HG02571 (cell line): Measurements from ENCODE around the gene RAD18.

Experiments used
- ATAC-seq: cut with Tn5 transposase; IDR thresholded peaks from one replicate; pipeline ENCODE4 v1.9.1; 2021; ENCODE audit warnings: mild to moderate bottlenecking, moderate library complexity; ENCODE audit not compliant: unreplicated experiment

RAD18 gene

GRCh38 chr3:8868996-8869395 lies 94.3 kb downstream of the RAD18 start:
- no peak for ATAC-seq

- no peak for ATAC-seq
Measured at GRCh38 chr3:8867646-8868045, 95.6 kb downstream of the RAD18 start.

GRCh38 chr3:8865697-8866096 lies 97.6 kb downstream of the RAD18 start:
- ATAC-seq = no peak

GRCh38 chr3:8864402-8865350 lies 98.6 kb downstream of the RAD18 start:
- ATAC-seq = no peak

GRCh38 chr3:8863891-8864290 lies 99.4 kb downstream of the RAD18 start:
- ATAC-seq = no peak

GRCh38 chr3:8857720-8858367 lies 105.4 kb downstream of the RAD18 start:
- no peak for ATAC-seq

GRCh38 chr3:8856721-8857120 lies 106.6 kb downstream of the RAD18 start:
- no peak for ATAC-seq

GRCh38 chr3:8856071-8856470 lies 107.2 kb downstream of the RAD18 start:
- ATAC-seq = no peak

GRCh38 chr3:8854656-8855055 lies 108.6 kb downstream of the RAD18 start:
- ATAC-seq = no peak

GRCh38 chr3:8853081-8853480 lies 110.2 kb downstream of the RAD18 start:
- no peak for ATAC-seq

- no peak for ATAC-seq
Measured at GRCh38 chr3:8852511-8852910, 110.8 kb downstream of the RAD18 start.

- ATAC-seq = no peak
Measured at GRCh38 chr3:8851703-8852102, 111.6 kb downstream of the RAD18 start.

- no peak for ATAC-seq
Measured at GRCh38 chr3:8848696-8849131, 114.6 kb downstream of the RAD18 start.

- no peak for ATAC-seq
Measured at GRCh38 chr3:8847317-8847716, 116.0 kb downstream of the RAD18 start.

- ATAC-seq = no peak
Measured at GRCh38 chr3:8846176-8846575, 117.1 kb downstream of the RAD18 start.

GRCh38 chr3:8845641-8846040 lies 117.6 kb downstream of the RAD18 start:
- no peak for ATAC-seq

GRCh38 chr3:8843347-8843746 lies 119.9 kb downstream of the RAD18 start:
- ATAC-seq = no peak

- no peak for ATAC-seq
Measured at GRCh38 chr3:8842293-8842692, 121.0 kb downstream of the RAD18 start.

- no peak for ATAC-seq
Measured at GRCh38 chr3:8841472-8841871, 121.8 kb downstream of the RAD18 start.

GRCh38 chr3:8840556-8840955 lies 122.7 kb downstream of the RAD18 start:
- ATAC-seq = no peak

GRCh38 chr3:8839607-8840325 lies 123.5 kb downstream of the RAD18 start:
- ATAC-seq = no peak
